Measurements from ENCODE around the gene AFF1. TPM values are rescaled to one million over a fixed set of nuclear protein-coding genes. Genes with fewer than 3 reads are reported as not detected.

AFF1 gene
- total RNA-seq, 1 experiment from 2014 or later, result 23.9 TPM

GRCh38 chr4:86965019-86965976 is 30.5 kb downstream of the AFF1 start:
- H3K4me1 ChIP-seq (ENCODE audit: control insufficient read depth, insufficient read depth, low read length), result no peaks in the 10 kb centered on the region; the same call in 1 of the 2 replicates
- H3K36me3 ChIP-seq (ENCODE audit: control insufficient read depth, insufficient read depth, low read length), result no peaks in the 10 kb centered on the region
- CTCF ChIA-PET, result interaction anchor here (0.6 kb wide), 1 partner anchor 21 kb away, joined by 5 read pairs; no protein-coding TSS in a partner anchor
- intact Hi-C loops (cut with micrococcal nuclease; ENCODE audit: unreplicated experiment) (no loop called here), in situ Hi-C loops (cut with HindIII; ENCODE audit: low pct_unique_long_range_greater_than_20kb, low sequenced_read_pairs) (no loop called here)
- no TSS peak for BruUV-seq (replicated peaks)
- no peaks in the 10 kb centered on the region for H3K27me3 ChIP-seq (ENCODE audit: control insufficient read depth, insufficient read depth, low read length)
- DNase-seq (ENCODE audit: low read depth, low spot score), result no peak
- TF ChIP-seq TCF7L2 (IDR thresholded peaks at IDR 0.05; ENCODE audit: low read depth, low read length) (no peak), SIN3A (IDR thresholded peaks at IDR 0.05; ENCODE audit: borderline replicate concordance, insufficient read depth, low read depth, low read length) (no peak), REST (IDR thresholded peaks at IDR 0.05; ENCODE audit: insufficient read depth in 1 of 2, low read depth in 2 of 2, low read length in 1 of 2) (no peak), POLR2AphosphoS5 (IDR thresholded peaks at IDR 0.05; ENCODE audit: low read depth, low read length) (no peak), CTCF (IDR thresholded peaks at IDR 0.05) (no peak)
- H3K4me3 ChIP-seq (ENCODE audit: low read depth in 2 of 2, low read length in 2 of 2), result no peak overlapping the region
- POLR2A ChIA-PET, result no interaction called here
- no peaks in the 10 kb centered on the region for H3K9me3 ChIP-seq (ENCODE audit: control insufficient read depth, insufficient read depth, low read depth, low read length)
- H3K27ac ChIP-seq (ENCODE audit: low read length), result no peak overlapping the region
- ATAC-seq, result no peak

- Histone ChIP-seq H3K9me3 (ENCODE audit: control insufficient read depth, insufficient read depth, low read depth, low read length) (no peaks in the 10 kb centered on the region), H3K4me1 (ENCODE audit: control insufficient read depth, insufficient read depth, low read length) (no peaks in the 10 kb centered on the region; the same call in 1 of the 2 replicates), H3K27ac (ENCODE audit: low read length) (no peak overlapping the region), H3K27me3 (ENCODE audit: control insufficient read depth, insufficient read depth, low read length) (no peaks in the 10 kb centered on the region), H3K4me3 (ENCODE audit: low read depth in 2 of 2, low read length in 2 of 2) (no peak overlapping the region), H3K36me3 (ENCODE audit: control insufficient read depth, insufficient read depth, low read length) (no peaks in the 10 kb centered on the region)
- DNase-seq (ENCODE audit: low read depth, low spot score) (no peak), ATAC-seq (no peak)
- intact Hi-C loops (cut with micrococcal nuclease; ENCODE audit: unreplicated experiment), result no loop called here
- TF ChIP-seq POLR2AphosphoS5 (IDR thresholded peaks at IDR 0.05; ENCODE audit: low read depth, low read length) (no peak), REST (IDR thresholded peaks at IDR 0.05; ENCODE audit: insufficient read depth in 1 of 2, low read depth in 2 of 2, low read length in 1 of 2) (no peak), SIN3A (IDR thresholded peaks at IDR 0.05; ENCODE audit: borderline replicate concordance, insufficient read depth, low read depth, low read length) (no peak), CTCF (IDR thresholded peaks at IDR 0.05) (no peak), TCF7L2 (IDR thresholded peaks at IDR 0.05; ENCODE audit: low read depth, low read length) (no peak)
- in situ Hi-C loops (cut with HindIII; ENCODE audit: low pct_unique_long_range_greater_than_20kb, low sequenced_read_pairs), result no loop called here
- BruUV-seq (replicated peaks), result no TSS peak
- ChIA-PET POLR2A (no interaction called here), CTCF (no interaction called here)
These were observed 32.3 kb downstream of the AFF1 start for GRCh38 chr4:86967073-86967472.

All from Panc1 (cell line).